NCI-H1436 treated with DMSO at 0.1 percent for 48 hours (cell line): ENCODE data around the gene TUBGCP2.

ENCODE experiments used
- DNase-seq: peaks from one replicate; lab custom pipeline; 2025; lab: John Stamatoyannopoulos, UW

The TUBGCP2 gene

DNA sequence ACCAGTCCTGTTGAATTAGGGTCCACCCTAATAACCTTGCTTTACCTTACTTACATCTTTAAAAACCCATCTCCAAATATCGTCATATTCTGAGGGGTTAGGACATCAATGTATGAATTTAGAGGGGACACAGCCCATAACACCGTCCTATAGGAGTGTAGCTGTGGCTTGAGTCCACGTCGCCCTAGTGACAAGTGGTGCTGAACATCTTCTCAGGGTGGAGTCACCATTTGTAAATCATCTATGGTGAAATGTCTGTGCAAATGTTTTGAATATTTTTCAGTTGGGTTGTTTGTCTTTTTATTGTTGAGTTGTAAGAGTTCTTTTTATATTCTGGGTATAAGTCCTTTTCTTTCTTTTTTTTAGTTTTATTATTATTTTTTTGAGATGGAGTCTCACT lies 33.3 kb upstream of the TUBGCP2 start:
- DNase-seq = no peak

DNA sequence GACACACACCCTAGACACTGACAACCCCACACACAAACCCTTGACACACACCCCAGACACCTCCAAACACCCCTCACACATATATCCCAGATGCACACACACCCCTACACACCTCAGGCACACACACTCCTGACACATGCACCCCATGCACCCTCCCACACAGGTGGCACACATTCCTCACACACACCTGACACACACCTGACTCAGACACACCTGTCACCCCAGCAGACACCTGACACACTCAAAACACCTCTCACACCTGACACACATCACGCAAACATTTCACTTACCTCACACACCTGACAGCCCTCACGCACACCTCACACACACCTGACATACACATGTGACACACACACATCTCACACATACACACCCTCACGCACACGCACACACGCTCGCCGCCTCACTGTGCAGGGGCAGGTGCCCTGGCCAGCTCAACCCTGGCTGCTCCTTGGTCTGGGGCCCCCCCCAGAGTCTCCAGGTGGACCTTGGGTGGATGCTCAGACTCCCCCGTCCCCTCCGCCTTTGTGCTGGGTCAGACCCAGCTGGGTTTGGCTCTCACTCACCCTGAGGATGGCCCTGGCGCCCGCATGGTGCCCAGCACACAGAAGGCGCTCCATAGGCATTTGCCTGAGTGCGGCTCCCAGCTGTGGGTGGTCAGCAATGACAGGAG lies 31.2 kb upstream of the TUBGCP2 start:
- no peak for DNase-seq

DNA sequence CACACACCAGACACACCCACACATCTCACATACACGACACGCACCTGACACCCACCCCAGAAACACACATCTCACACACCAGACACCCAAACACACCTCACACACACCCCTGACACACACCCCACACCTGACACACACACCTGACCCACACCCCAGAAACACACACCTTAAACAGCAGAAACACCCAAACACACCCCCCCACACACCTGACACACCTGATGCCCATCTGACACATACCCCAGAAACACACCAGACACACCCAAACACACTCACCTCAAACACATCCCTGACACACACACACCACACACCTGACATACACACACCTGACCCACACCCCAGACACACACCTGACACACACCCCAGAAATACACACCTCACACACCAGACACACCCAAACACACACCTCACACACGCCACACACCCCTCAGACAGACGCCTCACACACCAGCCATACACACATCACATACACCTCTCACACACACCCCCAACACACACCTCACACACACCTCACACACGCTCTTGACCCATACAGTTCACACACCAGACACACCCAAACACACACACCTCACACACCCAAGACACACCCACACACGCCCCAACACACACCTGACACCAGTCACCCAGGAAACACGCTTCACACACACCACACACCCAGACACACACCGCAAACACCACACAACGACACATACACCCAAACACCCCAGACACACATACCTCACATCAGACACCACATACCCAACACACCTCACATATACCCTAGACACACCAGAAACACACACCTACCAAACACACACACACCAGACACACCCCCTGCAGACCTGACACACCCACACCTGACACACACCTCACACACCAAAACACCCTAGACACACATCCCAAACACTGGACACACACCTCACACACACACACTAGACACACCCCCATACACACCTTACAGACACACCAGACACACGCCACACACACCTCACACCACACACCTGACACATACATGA lies 29.7 kb upstream of the TUBGCP2 start:
- no peak for DNase-seq

DNA sequence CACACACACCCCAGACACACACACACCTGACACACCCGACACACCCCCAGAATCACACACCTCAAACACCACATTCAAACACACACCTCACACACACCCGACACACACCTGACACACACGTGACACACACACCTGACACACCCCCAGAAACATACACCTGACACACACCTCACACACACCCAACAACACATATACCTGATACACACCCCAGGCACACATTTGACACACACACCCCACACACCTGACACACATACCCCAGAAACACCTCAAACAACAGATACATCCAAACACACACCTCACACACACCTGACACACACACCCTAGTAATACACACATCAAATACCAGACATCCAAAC lies 28.7 kb upstream of the TUBGCP2 start:
- DNase-seq = no peak

DNA sequence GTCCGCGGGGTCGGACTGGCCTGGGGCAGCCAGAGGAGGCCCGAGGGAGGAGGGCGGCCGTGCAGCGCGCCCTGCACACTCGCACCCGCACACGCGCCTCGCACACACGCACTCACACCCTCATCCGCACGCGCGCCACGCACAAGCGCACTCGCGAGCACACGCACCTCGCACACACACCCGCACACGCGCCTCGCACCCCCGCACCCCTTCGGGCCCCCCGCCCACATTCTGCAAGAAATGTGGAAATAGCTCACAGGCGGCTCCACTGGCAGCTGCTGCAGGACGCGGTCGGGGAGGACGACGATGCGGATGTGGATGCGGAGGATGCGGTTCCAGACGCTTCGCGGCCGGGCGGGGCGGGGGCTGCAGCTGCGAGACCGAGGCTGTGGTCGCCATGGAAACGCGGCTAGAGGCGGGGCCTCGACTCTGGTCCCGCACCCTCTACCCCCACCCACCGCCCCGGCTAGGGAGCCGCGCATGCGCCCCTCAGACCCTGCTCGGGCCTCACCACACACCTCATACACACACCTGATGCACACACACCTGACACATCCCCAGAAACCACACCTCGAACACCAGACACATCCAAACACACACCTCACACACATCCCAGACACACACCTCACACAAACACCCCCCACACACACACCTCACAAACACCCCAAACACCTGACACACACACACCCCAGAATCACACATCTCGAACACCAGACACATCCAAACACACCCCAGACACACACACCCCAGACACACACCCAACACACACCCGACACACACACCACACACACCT lies 28.1 kb upstream of the TUBGCP2 start, which contains the start of gene CALY:
TSS of gene CALY (minus strand) at position 320 of the 793 bp plus-strand sequence. CDS start 7,907 bp downstream, outside the sequence.
- DNase-seq = peak; percentile 53

DNA sequence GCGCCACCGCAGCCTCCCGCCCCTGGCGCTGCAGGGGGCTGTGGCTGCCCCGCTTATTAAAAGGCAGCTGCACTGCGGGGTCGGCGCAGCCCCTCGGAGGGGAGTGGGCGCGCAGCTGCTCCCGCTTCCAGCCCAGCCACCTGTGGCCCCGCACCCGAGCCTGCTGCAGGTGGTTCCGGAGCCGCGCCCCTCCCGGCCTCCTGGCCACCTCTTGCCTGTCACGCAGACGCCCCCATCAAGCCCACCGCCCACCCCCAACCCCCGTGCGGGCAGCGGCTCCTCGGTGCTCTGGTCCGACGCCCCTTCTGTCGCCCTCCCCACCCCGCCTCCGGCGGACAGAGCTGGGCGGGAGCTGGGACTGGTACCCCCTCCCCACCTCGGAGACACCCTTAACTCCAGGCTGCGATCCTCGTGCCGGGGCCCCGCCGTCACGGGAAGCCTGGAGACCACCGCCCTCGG lies 27.5 kb upstream of the TUBGCP2 start:
- no peak for DNase-seq

DNA sequence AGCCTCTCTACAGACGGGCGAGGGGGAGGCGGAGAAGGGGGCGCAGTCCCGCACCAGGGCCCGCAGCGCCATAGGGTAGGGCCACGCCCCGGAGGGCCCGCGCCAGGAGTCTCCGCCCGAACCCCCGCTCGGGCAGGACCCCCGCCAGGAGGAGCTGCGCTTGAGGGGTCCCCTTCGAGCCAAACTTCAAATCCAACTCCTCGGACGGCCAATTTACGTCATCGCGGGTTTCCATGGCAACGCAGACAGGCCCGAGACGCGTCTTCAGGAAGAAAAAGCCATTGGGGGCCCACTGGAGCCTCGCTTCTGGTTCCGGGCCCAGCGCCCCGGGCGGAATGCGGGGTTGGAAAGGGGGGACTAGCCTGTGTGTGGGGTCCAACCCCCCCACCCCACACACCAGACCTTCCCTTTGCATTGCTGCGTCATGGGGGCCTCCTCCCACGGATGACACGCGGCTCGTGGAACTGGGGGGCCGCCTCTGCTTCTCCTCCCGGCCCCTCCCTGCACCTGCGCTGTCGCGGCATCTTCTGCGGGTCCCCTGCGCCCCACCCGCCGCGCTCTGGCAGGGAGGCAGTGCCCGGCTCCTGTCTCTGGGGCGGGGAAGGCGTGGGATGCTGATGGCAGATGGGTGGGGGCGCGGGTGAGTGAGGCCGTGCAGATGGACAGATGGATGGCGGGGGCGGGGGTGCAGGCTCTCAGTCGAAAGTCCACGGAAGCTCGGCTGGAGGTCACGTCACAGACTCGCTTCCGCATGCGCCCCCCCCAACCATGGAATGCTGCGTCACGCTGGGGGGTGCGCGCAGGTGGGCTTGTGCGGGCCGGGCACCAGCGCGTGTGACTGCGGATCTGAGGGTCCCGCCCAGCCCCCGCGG lies 26.8 kb upstream of the TUBGCP2 start:
- no peak for DNase-seq

DNA sequence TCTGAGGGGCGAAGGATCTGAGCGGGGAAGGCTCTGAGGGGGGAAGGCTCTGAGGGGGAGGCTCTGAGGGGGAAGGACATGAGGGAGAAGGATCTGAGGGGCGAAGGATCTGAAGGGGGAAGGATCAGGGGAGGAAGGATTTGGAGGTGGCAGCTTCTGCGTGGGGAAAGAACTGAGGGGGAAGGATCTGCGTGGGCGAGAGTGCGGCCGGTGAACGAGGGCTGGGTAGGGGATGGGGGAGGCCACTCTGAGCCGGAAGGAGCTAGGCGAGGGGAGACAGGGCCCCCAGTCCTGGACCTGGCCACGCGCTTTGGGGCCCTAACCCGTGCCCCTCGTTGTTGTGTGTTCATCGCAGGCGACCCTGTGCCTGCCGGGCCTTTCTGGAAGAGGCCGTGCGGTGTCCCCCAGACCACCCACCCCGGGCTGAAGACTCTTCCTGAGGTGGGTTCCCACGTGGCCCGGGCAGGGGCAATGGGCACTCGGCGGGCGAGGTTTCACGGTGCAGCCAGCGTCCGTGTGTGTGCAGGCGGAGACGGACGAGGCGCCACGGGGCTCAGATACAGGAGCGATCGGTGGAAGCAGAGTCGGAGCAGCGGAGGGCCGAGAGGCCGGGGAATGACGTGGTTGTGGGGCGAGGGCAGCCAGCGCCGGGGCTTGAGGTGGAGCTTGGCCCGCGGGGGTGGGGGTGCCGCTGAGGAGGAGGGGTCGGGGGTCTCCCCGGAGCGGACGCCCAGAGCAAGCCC lies 26.0 kb upstream of the TUBGCP2 start:
- no peak for DNase-seq

DNA sequence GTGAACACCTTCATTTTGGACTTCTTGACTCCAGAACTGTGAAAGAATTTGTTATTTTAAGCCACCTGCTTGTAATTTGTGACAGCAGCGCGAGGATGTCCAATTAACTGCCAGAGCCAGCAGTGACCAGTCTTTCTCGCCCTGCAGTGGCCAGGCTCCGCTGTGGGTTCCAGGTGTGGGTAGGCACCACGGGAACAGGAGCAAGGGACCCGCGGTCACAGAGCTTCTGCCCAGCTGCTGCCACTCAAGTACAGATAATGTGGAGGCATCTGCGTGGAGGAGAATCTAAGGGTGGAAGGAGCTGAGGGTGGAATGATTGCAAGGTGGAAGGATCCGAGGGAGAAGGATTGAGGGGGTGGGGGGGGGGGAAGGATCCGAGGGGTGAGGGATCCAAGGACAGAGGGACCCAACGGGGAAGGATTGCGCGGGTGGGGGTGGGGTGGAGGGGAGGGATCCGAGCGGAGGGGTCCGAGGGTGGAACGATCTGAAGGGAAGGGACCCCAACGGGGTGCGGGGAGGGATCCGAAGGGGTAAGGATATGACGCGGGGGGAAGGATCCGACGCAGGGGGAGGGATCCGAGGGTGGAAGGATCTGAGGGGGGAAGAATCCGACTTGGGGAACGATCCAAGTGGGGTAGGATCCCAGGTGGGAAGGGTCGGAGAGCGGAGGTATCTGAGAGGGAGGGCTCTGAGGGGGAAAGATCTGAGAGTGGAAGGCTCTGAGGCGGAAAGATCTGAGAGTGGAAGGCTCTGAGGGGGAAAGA lies 24.4 kb upstream of the TUBGCP2 start:
- DNase-seq = no peak

DNA sequence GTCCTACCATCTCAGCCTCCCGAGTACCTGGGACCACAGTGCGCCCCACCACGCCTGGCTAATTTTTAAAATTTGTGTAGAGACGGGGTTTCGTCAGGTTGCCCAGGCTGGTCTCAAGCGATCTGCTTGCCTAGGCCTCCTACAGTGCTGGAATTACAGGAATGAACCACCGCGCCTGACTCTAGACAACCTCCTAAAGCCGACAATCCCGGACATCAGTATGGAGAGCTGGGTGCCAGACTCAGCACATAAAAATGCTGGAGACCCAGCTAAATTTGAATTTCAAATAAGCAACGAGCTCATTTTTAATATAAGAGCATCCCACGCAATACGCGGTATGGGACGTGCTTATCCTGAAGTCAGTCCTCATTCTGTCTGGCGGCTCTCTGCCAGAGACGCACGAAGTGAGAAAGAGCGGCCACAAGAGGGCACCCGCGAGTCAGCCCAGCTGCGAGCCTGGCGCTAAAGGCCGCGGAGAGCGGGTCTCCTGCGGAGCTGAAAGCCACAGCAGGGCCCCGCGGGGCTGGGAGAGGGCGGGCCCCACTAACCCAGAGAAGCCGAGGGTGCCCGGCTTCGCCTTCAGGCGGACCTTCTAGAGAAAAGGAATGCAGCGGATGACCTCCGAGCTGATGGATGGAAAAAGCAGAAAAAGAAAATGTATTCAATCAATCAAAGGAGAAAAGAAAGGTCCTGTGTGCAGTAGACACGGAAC lies 21.0 kb upstream of the TUBGCP2 start:
- peak; percentile 51 for DNase-seq

DNA sequence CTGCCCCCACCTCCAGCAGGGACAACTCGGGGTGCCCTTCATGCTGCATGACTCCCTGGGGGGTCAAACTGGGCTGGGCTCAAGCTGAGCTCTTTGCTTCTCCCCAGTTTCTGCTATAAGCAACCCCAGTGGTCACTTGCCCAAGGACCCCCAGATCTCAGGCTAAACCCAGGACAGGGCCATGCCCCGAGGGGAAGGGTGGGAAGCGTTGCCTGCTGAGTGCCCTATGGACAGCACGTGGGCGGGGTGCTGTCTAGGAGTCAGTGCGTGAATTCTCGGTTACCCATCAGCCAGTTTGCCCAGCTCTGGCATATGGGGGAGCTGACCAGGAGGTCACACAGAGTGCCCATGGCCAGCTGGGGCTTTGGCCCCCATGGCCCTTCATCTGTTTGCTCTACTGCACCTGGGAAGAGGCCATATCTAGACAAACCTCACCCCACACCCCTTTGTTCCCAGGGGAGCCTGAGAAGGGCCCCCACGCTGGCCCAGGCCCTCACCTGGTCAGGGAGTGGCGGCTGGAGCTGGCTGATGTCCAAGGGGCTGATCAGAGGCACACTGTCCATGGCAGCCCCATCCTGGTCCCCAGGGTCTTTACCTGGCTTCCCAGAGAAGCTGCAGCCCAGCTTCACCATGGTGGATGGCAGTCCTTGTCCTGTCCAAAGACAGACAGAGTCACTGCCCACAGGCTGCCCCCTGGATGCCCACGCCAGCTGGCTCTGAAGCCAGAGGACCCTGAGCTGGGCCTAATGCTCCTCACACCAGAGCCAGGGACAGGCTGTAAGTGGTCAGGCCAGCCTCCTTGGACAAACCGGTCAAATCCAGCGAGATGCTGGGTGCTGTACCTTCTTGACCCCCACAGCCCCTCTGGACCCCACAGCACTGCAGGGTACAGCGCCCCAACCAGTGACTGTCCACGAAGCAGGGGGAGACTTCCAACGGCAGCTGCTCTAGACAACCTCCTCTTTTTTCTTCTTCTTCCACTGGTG lies 20.0 kb upstream of the TUBGCP2 start:
- no peak for DNase-seq

DNA sequence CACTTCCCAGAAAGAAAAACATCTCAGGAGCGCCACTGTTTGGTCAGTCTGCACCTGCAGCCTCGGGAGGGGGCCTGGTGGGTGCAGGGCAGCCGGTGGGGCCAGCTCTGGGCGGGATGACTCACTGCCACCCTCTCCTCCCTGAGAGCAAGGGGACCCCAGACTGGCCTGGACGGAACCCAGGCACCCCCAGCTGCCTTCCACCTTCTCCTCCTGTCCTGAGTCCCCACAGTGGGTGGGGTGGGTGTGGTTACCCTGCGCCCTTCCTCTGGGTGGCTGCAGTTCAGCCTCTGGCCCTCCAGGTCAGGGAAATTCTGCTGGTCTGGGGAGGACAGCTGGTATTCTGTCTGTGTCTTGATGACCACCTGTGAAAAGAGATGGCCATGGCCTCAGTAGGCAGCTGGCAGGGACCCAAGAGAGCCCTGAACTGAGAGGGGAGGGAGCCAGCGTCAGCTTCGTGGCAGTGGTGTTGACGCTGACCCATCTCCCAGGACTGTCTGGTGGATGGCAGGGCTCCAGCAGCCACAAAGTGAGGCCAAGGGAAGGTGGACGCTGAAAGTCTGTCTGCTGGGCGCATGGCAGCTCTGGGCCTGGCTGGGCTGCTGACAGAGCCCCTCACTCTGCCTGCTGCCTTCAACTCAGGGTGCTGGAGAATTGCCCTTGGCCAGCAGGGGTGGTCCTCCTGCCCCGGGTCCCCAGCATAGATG lies 19.1 kb upstream of the TUBGCP2 start:
- DNase-seq = no peak

DNA sequence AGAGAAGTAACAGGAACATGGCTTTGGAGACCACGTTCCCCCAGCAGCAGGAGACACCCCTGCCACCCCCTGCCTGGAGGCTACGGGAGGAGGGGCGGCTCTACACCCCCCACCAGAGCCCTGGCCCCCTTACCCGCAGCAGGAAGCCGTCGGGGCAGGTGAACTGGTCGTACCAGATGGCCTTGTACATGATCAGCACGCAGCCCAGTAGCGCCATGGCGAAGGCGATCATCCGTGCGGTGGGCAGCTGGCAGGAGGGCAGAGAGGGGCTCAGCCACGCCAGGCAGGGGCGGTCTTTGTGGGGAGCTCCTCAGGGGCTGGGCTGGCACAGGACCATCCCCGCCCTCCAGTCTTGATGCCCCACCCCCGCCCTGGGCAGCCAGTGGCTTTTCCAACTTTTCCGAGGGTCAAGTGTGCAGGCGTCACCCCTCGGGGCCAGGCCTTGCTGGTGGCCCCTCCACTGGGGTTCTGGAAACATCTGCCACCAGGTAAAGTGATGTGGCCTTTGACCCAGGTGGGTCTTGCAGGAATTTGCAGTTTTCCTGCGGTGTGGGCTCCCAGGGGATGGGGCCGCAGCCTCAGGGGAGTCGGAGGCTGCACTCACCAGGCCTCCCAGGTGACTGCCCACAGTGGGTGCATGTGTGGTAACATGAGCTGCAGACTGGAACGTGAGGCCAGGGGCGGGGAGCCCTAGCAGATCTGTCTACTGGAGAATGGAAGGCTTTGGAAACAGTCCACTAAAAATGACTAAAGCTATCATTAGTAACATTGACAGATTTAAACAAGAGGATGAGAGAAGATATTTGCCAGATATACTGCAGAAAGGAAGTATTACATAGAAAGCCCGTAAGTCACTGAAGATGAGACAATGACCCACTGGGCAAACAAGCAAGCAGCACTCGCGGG lies 18.3 kb upstream of the TUBGCP2 start:
- DNase-seq = no peak

DNA sequence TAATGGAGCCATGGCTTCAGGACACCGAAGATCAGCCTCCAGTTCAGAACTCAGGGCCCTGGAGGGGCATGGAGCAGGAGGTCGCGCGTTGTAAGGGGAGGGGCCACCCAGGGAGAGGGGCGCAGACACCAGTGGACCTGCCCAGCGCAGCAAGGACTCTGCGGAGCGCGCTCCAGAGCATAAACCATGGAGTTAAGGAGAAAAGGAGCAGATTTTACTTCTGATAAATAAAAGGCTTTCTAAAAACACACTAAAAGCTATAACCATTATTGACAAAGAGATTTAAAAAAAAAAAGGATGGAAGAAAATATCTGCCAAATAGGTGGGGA lies 17.5 kb upstream of the TUBGCP2 start:
- DNase-seq = no peak

DNA sequence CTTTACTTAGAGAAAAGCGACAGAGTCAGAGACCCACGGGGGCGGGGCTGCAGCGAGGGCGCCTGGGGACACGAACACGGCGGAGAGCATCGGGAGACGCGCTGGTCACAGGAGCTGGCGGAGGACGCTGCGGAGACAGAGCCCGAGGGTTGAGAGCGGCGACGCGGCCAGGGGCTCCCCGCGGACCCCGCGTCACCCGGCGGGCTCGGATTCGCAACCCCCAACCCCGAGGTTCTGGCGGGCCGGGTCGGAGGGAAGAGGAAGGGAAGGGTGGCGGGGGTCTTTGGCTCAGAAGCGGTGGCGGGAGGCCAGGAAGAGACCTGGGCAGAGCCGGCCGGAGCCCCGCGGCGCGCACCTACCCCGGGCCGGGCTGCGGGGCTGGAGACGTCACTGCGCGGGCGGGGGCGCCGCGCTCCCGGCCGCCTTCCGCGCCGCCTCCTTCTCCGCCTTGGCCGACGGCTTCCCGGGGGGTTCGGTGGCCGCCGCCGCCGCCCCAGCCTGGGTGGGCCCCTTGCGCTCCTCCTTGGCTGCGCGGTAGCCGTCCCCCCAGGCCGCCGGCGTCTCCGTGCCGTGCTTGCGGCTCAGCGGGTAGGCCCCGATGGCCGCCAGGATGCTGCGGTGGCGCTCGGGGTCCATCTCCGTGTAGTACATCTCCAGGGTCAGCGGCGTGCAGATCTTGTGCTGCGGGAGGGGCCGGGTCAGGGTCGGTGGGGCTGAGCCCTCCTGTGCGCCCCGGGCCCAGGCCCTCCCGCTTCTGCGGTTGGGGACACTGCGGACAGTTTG lies 17.0 kb upstream of the TUBGCP2 start:
- DNase-seq = no peak

DNA sequence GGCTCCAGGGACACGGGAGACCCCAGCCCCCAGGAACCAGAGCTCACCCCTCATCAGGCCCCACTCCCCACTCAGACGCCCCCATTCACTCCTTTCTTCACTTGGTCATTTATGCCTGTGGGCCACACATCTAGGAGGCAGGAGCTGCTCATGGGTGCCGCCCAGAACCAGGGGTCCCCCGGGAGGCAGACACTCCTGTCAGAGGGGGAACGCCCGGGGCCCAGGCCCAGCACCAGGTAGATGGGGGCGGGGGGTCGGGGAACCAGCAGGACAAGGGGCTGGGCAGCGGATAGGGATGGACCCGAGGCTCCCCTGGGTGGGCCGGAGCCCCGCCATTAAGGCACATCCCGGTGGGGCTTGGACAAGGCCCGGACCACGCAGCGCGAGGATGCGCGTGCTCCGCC lies 16.2 kb upstream of the TUBGCP2 start:
- no peak for DNase-seq
